Measurements from ENCODE around the gene PSMD8.

DNA sequence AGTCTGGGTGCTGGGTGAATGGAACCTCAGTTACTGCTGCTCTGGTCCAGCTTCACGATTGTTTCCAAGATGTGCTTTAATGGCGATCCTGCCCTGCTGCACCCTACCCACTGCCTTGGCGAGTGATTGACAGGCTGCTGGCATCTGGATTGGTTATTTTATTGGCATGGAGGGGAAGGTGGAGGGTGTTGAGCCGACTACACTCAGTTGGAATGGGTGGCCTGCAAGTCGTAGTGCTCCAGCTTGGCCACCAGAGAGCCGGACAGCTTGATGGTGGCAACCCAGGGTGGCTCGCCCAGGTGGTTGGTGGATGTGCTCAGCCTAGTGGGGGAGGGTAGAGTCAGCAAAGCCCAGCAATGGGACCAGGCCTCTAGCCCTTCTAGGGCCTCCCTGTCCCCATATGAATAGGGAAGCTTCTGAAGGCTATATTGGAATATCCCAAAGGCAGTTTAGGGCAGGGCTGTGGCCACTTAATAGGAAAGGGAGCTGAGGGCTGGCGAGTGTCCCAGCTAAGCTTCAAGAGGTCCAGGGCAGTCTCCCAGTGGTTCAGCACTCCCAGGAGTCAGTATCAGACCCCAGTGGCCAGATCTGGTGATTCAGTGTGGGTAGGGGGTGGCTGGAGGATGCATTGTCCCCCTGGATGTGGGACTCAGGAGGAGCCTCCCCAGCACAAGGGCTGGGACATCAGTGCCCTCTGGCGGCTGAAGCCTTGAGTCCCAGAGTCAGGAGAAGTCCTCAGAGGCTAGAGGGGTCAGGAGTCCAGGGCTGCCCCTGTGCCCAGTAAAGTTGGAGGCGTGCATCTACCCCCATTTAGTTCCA lies 10.0 kb downstream of the PSMD8 start:
- TF ChIP-seq, protein P1, sequence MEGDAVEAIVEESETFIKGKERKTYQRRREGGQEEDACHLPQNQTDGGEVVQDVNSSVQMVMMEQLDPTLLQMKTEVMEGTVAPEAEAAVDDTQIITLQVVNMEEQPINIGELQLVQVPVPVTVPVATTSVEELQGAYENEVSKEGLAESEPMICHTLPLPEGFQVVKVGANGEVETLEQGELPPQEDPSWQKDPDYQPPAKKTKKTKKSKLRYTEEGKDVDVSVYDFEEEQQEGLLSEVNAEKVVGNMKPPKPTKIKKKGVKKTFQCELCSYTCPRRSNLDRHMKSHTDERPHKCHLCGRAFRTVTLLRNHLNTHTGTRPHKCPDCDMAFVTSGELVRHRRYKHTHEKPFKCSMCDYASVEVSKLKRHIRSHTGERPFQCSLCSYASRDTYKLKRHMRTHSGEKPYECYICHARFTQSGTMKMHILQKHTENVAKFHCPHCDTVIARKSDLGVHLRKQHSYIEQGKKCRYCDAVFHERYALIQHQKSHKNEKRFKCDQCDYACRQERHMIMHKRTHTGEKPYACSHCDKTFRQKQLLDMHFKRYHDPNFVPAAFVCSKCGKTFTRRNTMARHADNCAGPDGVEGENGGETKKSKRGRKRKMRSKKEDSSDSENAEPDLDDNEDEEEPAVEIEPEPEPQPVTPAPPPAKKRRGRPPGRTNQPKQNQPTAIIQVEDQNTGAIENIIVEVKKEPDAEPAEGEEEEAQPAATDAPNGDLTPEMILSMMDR (IDR thresholded peaks at IDR 0.05; ENCODE audit: insufficient read depth, low read depth, low read length) = peak; percentile 38
- TF ChIP-seq EZH2 (IDR thresholded peaks at IDR 0.05; ENCODE audit: insufficient read depth, low read length) = no peak

Measured in astrocyte (in vitro differentiated cells and primary cell).